Activated T-cell treated with anti-CD3 and anti-CD28 coated beads, Interleukin-2, amount 50 U/mL, for 24 hours (primary cell): Measurements from ENCODE around the gene UGT2A2.
"Not testable (repeated sequence)": the region's sequence is repeated elsewhere in the genome, so short reads cannot be mapped to it uniquely, and the experiment has no call there.

Experiments used
- DNase-seq: peaks from one replicate; pipeline ENCODE4 v3.0.0-alpha.2; 2020
- H3K27ac Mint-ChIP-seq: 2 replicates; pipeline ENCODE4 v1.8.0; 2020; ENCODE audit warnings: mild to moderate bottlenecking, mixed read lengths
- H3K27me3 Mint-ChIP-seq: 2 replicates; pipeline ENCODE4 v1.8.0; 2020; ENCODE audit warnings: mixed read lengths
- H3K36me3 Mint-ChIP-seq: 2 replicates; pipeline ENCODE4 v1.8.0; 2020; ENCODE audit warnings: low read depth, mixed read lengths
- H3K4me1 Mint-ChIP-seq: 2 replicates; pipeline ENCODE4 v1.8.0; 2020; ENCODE audit warnings: low read depth, mixed read lengths
- H3K4me3 Mint-ChIP-seq: 2 replicates; pipeline ENCODE4 v1.8.0; 2020; ENCODE audit warnings: mild to moderate bottlenecking, moderate library complexity, mixed read lengths
- H3K9me3 Mint-ChIP-seq: 2 replicates; pipeline ENCODE4 v1.8.0; 2020; ENCODE audit warnings: mixed read lengths

Gene UGT2A2

GRCh38 chr4:69639542-69639941 is at the start of gene UGT2A2:
Gene UGT2A2, minus strand, starts transcription at chr4:69639642. Its CDS starts 2 bp downstream, at chr4:69639640.
- Mint-ChIP-seq H3K4me1 (no peaks in the 10 kb centered on the region), H3K27me3 (no peaks in the 10 kb centered on the region), H3K4me3 (no peak within 1 kb of the TSS), H3K9me3 (no peaks in the 10 kb centered on the region), H3K27ac (no peak within 1 kb of the TSS), H3K36me3 (no peaks in the 10 kb centered on the region)
- DNase-seq = no peak

- Mint-ChIP-seq H3K9me3 (no peaks in the 10 kb centered on the region), H3K4me1 (peaks cover 3% of the 10 kb centered on the region), H3K36me3 (no peaks in the 10 kb centered on the region), H3K4me3 (no peak overlapping the region), H3K27me3 (no peaks in the 10 kb centered on the region), H3K27ac (no peak overlapping the region)
- no peak for DNase-seq
Observed at GRCh38 chr4:69684804-69685203, 45.4 kb upstream of the UGT2A2 start.

- no peak for DNase-seq
- Mint-ChIP-seq H3K9me3 (no peaks in the 10 kb centered on the region), H3K4me3 (no peak overlapping the region), H3K27ac (no peak overlapping the region), H3K36me3 (no peaks in the 10 kb centered on the region), H3K27me3 (no peaks in the 10 kb centered on the region), H3K4me1 (no peaks in the 10 kb centered on the region)
Observed at GRCh38 chr4:69668680-69669079, 29.2 kb upstream of the UGT2A2 start.

GRCh38 chr4:69664009-69664408 is 24.6 kb upstream of the UGT2A2 start:
- H3K4me1 Mint-ChIP-seq = peaks cover 12% of the 10 kb centered on the region
- not testable (repeated sequence) for H3K27ac Mint-ChIP-seq, DNase-seq, H3K27me3 Mint-ChIP-seq, H3K9me3 Mint-ChIP-seq, H3K36me3 Mint-ChIP-seq, H3K4me3 Mint-ChIP-seq

- not testable (repeated sequence) for H3K9me3 Mint-ChIP-seq, H3K4me3 Mint-ChIP-seq, H3K36me3 Mint-ChIP-seq, H3K27me3 Mint-ChIP-seq, H3K27ac Mint-ChIP-seq, DNase-seq
- peaks cover 12% of the 10 kb centered on the region for H3K4me1 Mint-ChIP-seq
Observed at GRCh38 chr4:69661130-69661803, 21.8 kb upstream of the UGT2A2 start.

GRCh38 chr4:69658133-69658532 is 18.7 kb upstream of the UGT2A2 start:
- H3K4me3 Mint-ChIP-seq = no peak overlapping the region
- H3K4me1 Mint-ChIP-seq = peaks cover 12% of the 10 kb centered on the region
- no peak overlapping the region for H3K27ac Mint-ChIP-seq
- peaks cover 6% of the 10 kb centered on the region for H3K9me3 Mint-ChIP-seq
- DNase-seq = no peak
- H3K27me3 Mint-ChIP-seq = no peaks in the 10 kb centered on the region
- no peaks in the 10 kb centered on the region for H3K36me3 Mint-ChIP-seq

- DNase-seq = no peak
- Mint-ChIP-seq H3K36me3 (no peaks in the 10 kb centered on the region), H3K27ac (no peak overlapping the region), H3K4me1 (peaks cover 12% of the 10 kb centered on the region), H3K9me3 (no peaks in the 10 kb centered on the region), H3K27me3 (no peaks in the 10 kb centered on the region), H3K4me3 (no peak overlapping the region)
Observed at GRCh38 chr4:69656653-69657158, 17.3 kb upstream of the UGT2A2 start.

- no peak within 1 kb of the TSS for H3K4me3 Mint-ChIP-seq
- H3K27me3 Mint-ChIP-seq = no peaks in the 10 kb centered on the region
- H3K27ac Mint-ChIP-seq = no peak within 1 kb of the TSS
Observed at GRCh38 chr4:69653147-69653546, 13.7 kb upstream of the UGT2A2 start, which contains the start of gene UGT2A1. Gene UGT2A1, minus strand, starts transcription at chr4:69653247. Its CDS starts 5,603 bp downstream, at chr4:69647644.

GRCh38 chr4:69650872-69651271 is 11.4 kb upstream of the UGT2A2 start:
- H3K27ac Mint-ChIP-seq = no peak overlapping the region
- no peaks in the 10 kb centered on the region for H3K27me3 Mint-ChIP-seq
- no peaks in the 10 kb centered on the region for H3K9me3 Mint-ChIP-seq
- no peak overlapping the region for H3K4me3 Mint-ChIP-seq
- no peak for DNase-seq
- no peaks in the 10 kb centered on the region for H3K36me3 Mint-ChIP-seq
- no peaks in the 10 kb centered on the region for H3K4me1 Mint-ChIP-seq

More at GRCh38 chr4:69653147-69653546, 13.7 kb upstream of the UGT2A2 start, which contains the start of gene UGT2A1:
- no peaks in the 10 kb centered on the region for H3K36me3 Mint-ChIP-seq
- H3K9me3 Mint-ChIP-seq = no peaks in the 10 kb centered on the region
- no peak for DNase-seq
- H3K4me1 Mint-ChIP-seq = no peaks in the 10 kb centered on the region

GRCh38 chr4:69649629-69650028 is 10.2 kb upstream of the UGT2A2 start:
- no peaks in the 10 kb centered on the region for H3K36me3 Mint-ChIP-seq
- H3K4me3 Mint-ChIP-seq = no peak overlapping the region
- no peaks in the 10 kb centered on the region for H3K9me3 Mint-ChIP-seq
- no peaks in the 10 kb centered on the region for H3K27me3 Mint-ChIP-seq
- DNase-seq = no peak
- no peaks in the 10 kb centered on the region for H3K4me1 Mint-ChIP-seq
- H3K27ac Mint-ChIP-seq = no peak overlapping the region

- Mint-ChIP-seq H3K9me3 (no peaks in the 10 kb centered on the region), H3K27ac (no peak overlapping the region), H3K4me3 (no peak overlapping the region), H3K36me3 (no peaks in the 10 kb centered on the region), H3K4me1 (no peaks in the 10 kb centered on the region), H3K27me3 (no peaks in the 10 kb centered on the region)
- DNase-seq = no peak
Observed at GRCh38 chr4:69649207-69649606, 9.8 kb upstream of the UGT2A2 start.

- Mint-ChIP-seq H3K9me3 (no peaks in the 10 kb centered on the region), H3K4me1 (no peaks in the 10 kb centered on the region)
Observed at GRCh38 chr4:69642961-69643360, 3.5 kb upstream of the UGT2A2 start.

GRCh38 chr4:69640289-69640688 is 847 bp upstream of the UGT2A2 start:
- no peak overlapping the region for H3K27ac Mint-ChIP-seq
- H3K36me3 Mint-ChIP-seq = no peaks in the 10 kb centered on the region
- H3K4me1 Mint-ChIP-seq = no peaks in the 10 kb centered on the region
- no peak for DNase-seq
- no peaks in the 10 kb centered on the region for H3K27me3 Mint-ChIP-seq
- no peak overlapping the region for H3K4me3 Mint-ChIP-seq
- no peaks in the 10 kb centered on the region for H3K9me3 Mint-ChIP-seq

More at GRCh38 chr4:69642961-69643360, 3.5 kb upstream of the UGT2A2 start:
- H3K27ac Mint-ChIP-seq = no peak overlapping the region
- H3K36me3 Mint-ChIP-seq = no peaks in the 10 kb centered on the region
- H3K4me3 Mint-ChIP-seq = no peak overlapping the region
- no peak for DNase-seq
- no peaks in the 10 kb centered on the region for H3K27me3 Mint-ChIP-seq

GRCh38 chr4:69617083-69617694 is 22.3 kb downstream of the UGT2A2 start:
- Mint-ChIP-seq H3K4me3 (no peak overlapping the region), H3K27me3 (no peaks in the 10 kb centered on the region), H3K27ac (no peak overlapping the region), H3K36me3 (no peaks in the 10 kb centered on the region), H3K9me3 (peaks cover 2% of the 10 kb centered on the region), H3K4me1 (no peaks in the 10 kb centered on the region)
- no peak for DNase-seq

GRCh38 chr4:69610484-69610883 is 29.0 kb downstream of the UGT2A2 start:
- no peaks in the 10 kb centered on the region for H3K36me3 Mint-ChIP-seq
- no peak overlapping the region for H3K4me3 Mint-ChIP-seq
- H3K4me1 Mint-ChIP-seq = no peaks in the 10 kb centered on the region
- H3K27ac Mint-ChIP-seq = no peak overlapping the region
- no peaks in the 10 kb centered on the region for H3K9me3 Mint-ChIP-seq
- no peak for DNase-seq
- H3K27me3 Mint-ChIP-seq = no peaks in the 10 kb centered on the region
